ENCODE data around the gene TMC1.

TMC1 gene

GRCh38 chr9:72576087-72576486 lies 54.7 kb downstream of the TMC1 start:
- no peak for DNase-seq

- no peak for DNase-seq
Measured at GRCh38 chr9:72577212-72577753, 55.9 kb downstream of the TMC1 start.

- no peak for DNase-seq
Measured at GRCh38 chr9:72579190-72579589, 57.8 kb downstream of the TMC1 start.

GRCh38 chr9:72579880-72580550 lies 58.6 kb downstream of the TMC1 start:
- DNase-seq = no peak

GRCh38 chr9:72581694-72582093 lies 60.3 kb downstream of the TMC1 start:
- DNase-seq = no peak

- no peak for DNase-seq
Measured at GRCh38 chr9:72583370-72583769, 62.0 kb downstream of the TMC1 start.

- DNase-seq = no peak
Measured at GRCh38 chr9:72586388-72587130, 65.2 kb downstream of the TMC1 start.

GRCh38 chr9:72588336-72588735 lies 66.9 kb downstream of the TMC1 start:
- DNase-seq = no peak

GRCh38 chr9:72589667-72590521 lies 68.5 kb downstream of the TMC1 start:
- no peak for DNase-seq

- no peak for DNase-seq
Measured at GRCh38 chr9:72590824-72591223, 69.4 kb downstream of the TMC1 start.

- DNase-seq = peak; percentile 26
Measured at GRCh38 chr9:72592502-72593403, 71.3 kb downstream of the TMC1 start.

GRCh38 chr9:72596451-72597180 lies 75.2 kb downstream of the TMC1 start:
- DNase-seq = no peak

GRCh38 chr9:72597181-72597517 lies 75.7 kb downstream of the TMC1 start:
- no peak for DNase-seq

- DNase-seq = no peak
Measured at GRCh38 chr9:72597601-72598000, 76.2 kb downstream of the TMC1 start.

GRCh38 chr9:72598639-72599038 lies 77.2 kb downstream of the TMC1 start:
- DNase-seq = no peak

GRCh38 chr9:72599874-72600534 lies 78.6 kb downstream of the TMC1 start:
- DNase-seq = no peak

GRCh38 chr9:72600671-72601070 lies 79.3 kb downstream of the TMC1 start:
- DNase-seq = no peak

- DNase-seq = no peak
Measured at GRCh38 chr9:72601615-72602014, 80.2 kb downstream of the TMC1 start.

GRCh38 chr9:72612449-72612848 lies 91.0 kb downstream of the TMC1 start:
- no peak for DNase-seq

GRCh38 chr9:72614067-72614466 lies 92.7 kb downstream of the TMC1 start:
- DNase-seq = no peak

- DNase-seq = no peak
Measured at GRCh38 chr9:72615931-72616330, 94.5 kb downstream of the TMC1 start.

All from NCI-H187 treated with DMSO at 0.1 percent for 48 hours (cell line).